GM12892 (cell line): ENCODE results near the gene SNX5.

Experiments used
- DNase-seq: peaks from one replicate; pipeline ENCODE4 v3.0.0; 2011; ENCODE audit not compliant: insufficient read length
- FAIRE-seq: peaks from 2 replicates; lab custom pipeline; 2011; peaks lifted over from hg19 to GRCh38; lab: Jason Lieb, UNC
- POLR2A ChIP-seq: IDR thresholded peaks from 2 replicates; pipeline ENCODE4 v1.6.1; 2011; ENCODE audit warnings: low read depth, low read length, control low read depth
- POLR2AphosphoS5 ChIP-seq: IDR thresholded peaks from 2 replicates; pipeline ENCODE4 v1.6.1; 2011; ENCODE audit warnings: low read depth, low read length, control low read depth
- TAF1 ChIP-seq: IDR thresholded peaks from 2 replicates; pipeline ENCODE4 v1.6.1; 2011; ENCODE audit warnings: low read depth, mild to moderate bottlenecking, control low read depth, low read length, borderline replicate concordance

SNX5 gene

DNA sequence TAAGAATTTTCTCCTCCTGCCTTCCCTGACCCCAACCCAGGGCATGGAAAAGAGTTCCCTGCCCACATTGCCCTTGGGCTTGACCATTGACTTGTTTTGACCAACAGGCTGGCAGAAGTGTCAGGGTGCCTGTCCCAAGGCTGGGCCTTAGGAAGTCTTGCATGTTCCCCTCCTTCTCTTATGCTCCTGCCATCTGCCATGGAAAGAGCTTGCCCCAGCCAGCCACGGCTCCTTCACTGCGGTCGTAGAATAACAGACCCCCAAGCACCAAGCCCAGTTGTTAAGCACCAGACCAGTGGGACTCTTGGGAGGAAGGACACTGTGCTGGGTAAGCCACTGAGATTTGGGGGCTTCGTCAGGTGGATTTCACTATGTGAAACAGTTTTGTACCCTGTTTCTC is 53.6 kb downstream of the SNX5 start:
- TF ChIP-seq TAF1, result no peak
- TF ChIP-seq POLR2AphosphoS5, result no peak
- TF ChIP-seq POLR2A, result no peak
- no peak for FAIRE-seq
- no peak for DNase-seq

DNA sequence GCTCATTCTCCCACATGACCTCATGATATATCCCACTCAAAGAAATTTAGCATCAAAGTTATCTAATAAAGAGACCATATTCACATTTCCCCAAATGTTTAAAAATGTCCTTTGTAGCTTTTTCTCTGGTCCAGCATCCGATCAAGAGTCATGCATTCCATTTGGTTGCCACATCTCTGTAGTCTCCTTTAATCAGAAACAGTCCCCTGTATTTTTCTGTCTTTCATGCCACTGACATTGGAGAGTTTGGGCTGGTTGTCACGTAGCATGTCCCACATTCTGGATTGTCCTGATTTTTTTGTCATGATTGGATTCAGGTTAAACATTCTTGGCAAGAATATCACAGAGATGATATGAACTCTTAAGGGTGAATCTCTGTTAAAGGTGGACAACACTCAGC is 55.7 kb downstream of the SNX5 start:
- DNase-seq (no peak), FAIRE-seq (no peak)
- TF ChIP-seq POLR2AphosphoS5, result no peak
- no peak for TF ChIP-seq POLR2A
- TF ChIP-seq TAF1, result no peak

DNA sequence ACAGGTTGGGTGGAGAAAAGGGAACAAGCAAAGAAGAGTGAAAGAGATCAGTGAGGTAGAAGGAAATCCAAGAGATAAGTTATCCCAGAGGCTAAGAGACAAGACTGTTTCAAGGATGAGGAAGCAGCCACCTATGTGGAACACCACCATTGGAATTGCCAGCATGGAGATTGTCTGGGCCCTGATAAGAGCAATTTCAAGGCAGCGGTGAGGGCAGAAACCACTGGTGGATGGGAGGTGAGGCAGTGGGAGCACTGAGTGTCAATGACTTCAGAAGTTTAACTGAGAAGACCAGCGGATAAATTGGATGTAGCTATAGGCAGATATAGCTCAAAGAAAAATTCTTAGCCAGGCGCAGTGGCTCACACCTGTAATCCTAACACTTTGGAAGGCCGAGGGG is 56.7 kb downstream of the SNX5 start:
- TF ChIP-seq TAF1, result no peak
- no peak for TF ChIP-seq POLR2A
- TF ChIP-seq POLR2AphosphoS5, result no peak
- no peak for DNase-seq
- no peak for FAIRE-seq

DNA sequence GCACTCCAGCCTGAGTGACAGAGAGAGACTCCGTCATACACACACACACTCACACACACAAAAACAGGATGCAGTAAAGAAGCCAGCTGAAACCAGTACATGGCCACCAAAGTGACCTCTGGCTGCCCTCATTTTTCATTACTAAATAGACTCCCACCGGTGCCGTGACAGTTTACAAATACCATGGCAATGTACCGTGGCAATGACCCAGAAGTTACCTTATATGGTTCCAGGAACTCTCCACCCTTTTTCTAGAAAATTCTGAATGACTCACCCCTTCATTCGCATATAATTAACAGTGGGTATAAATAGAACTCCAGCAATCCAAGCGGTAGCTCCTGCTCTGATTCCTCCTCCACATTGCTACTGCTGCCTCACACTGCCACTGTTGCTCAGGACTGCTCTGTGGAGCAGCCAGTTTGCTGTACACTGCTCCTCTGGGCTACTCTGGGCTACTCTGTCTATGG is 57.7 kb downstream of the SNX5 start:
- TF ChIP-seq TAF1 (no peak), POLR2A (no peak), POLR2AphosphoS5 (no peak)
- FAIRE-seq (no peak), DNase-seq (no peak)

DNA sequence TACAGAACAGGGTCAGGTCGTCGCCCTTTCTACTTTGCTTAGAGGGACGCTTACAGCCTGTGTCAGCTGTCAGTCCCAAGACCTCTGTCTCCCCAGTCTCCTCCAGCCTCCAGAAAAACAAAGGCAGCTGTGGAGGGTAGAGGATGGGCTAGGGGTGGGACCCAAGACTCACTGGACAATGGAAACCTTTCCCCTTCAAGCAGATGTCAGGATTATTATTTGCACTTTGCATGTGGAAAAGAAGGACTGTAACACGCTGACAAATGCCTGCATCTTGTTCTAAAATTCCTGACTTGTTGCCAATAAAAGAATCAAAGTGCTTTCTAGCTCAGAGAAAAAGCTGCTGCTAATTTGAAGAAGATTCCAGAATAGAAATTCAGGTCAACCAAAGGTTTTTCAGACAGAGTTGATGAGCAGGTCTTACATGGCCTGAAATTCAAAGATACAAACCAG is 58.7 kb downstream of the SNX5 start:
- TF ChIP-seq POLR2A, result no peak
- no peak for TF ChIP-seq POLR2AphosphoS5
- TF ChIP-seq TAF1, result no peak
- DNase-seq (no peak), FAIRE-seq (peak; percentile 9)

DNA sequence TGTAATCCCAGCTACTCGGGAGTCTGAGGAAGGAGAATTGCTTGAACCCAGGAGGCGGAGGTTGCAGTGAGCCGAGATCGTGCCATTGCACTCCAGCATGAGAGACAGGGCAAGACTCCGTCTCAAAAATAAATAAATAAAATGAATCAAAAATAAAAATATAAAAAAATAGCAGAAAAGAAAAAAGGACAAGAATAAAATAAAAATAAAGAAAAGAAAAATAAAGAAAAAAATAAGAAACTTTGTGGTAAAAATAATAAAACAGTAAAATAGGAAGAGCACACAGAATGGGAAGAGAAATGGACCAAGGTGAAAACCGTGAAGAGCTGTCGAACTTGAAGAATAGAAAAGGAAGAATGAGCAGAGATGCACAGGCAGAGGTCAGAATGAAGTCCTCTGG is 63.0 kb downstream of the SNX5 start:
- DNase-seq (no peak), FAIRE-seq (no peak)
- no peak for TF ChIP-seq POLR2A
- TF ChIP-seq POLR2AphosphoS5, result no peak
- no peak for TF ChIP-seq TAF1

DNA sequence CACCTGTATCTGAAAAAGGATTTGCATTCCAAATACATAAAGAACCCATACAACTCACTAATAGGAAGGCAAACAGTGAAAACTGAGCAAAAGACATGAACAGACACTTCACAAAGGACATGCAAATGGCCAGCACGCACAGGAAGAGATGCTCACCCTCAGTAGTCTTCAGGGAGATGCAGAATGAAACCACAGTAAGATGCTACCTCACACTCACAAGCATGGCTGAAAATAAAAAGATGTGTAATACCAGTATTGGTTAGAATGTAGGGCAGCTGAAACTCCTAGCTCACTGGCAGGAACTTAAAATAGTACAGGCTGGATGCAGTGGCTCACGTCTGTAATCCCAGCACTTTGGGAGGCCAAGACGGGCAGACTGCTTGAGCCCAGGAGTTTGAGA is 64.6 kb downstream of the SNX5 start:
- no peak for DNase-seq
- TF ChIP-seq TAF1 (no peak), POLR2AphosphoS5 (no peak), POLR2A (no peak)
- peak; percentile 94 for FAIRE-seq

DNA sequence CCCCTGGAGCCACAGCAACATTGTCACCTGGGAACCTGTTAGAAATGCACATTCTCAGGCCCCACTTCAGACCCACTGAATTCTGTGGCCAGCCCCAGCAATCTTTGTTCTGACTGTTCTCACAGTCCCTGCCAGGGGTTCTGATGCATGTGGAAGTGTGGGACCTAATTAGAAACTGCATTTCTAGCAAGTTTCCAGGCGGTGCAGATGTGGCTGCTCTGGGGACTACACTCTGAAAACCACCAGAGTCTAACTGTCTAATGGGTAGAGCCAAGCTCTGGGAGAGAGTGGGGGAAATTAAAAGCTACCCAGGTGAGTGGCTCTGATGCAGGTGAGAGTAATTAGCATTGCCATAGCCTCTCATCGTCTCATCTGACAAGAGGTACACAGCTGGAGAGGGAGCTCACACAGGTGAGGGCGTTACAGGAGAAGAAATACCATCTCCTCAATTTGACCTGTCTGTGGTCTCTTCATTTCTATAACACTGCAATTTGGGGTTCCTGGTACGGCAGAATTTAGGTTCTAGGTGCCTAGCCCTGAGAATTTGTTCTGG is 66.0 kb downstream of the SNX5 start:
- FAIRE-seq, result no peak
- DNase-seq, result no peak
- no peak for TF ChIP-seq TAF1
- TF ChIP-seq POLR2A, result no peak
- TF ChIP-seq POLR2AphosphoS5, result no peak

DNA sequence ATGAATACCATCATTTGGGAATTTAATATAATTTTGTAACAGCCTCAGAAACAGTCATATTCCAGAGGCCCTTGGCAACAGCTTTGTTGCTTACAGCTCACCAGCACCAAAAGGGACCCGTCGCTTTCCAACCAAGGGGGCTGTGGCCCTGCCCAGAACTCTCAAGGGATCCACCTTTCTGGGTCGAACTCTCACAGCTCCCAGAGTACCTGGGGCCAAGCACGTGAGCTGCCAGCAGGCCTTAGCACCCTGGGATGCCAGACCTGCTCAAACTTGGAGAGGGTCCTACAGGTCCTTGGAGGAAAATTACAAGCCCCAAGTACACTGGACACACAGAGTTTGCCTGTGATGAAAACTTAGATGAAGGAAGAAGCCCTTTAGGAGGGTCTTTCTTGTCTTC is 66.6 kb downstream of the SNX5 start:
- no peak for FAIRE-seq
- TF ChIP-seq TAF1 (no peak), POLR2A (no peak), POLR2AphosphoS5 (no peak)
- DNase-seq, result no peak

DNA sequence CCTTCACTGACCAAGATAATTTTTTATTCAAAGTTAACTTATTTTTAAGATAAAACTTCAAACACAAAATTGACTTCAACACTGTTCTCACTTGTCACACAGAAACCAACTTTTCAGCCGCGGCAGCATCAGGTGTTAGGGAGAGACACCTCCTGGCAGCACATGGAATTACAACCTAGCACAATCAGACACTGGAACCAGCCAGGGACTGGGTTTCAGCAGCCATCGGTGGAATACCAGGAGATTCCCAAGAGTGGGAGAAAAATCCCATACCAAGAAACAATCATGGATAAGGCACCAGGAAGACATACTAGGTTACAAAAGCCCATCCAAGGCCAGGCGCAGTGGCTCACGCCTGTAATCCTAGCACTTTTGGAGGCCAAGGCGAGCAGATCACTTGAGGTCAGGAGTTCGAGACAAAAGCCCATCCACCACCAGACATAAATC is 70.0 kb downstream of the SNX5 start:
- FAIRE-seq (peak; percentile 84), DNase-seq (no peak)
- no peak for TF ChIP-seq POLR2A
- TF ChIP-seq TAF1, result no peak
- no peak for TF ChIP-seq POLR2AphosphoS5

DNA sequence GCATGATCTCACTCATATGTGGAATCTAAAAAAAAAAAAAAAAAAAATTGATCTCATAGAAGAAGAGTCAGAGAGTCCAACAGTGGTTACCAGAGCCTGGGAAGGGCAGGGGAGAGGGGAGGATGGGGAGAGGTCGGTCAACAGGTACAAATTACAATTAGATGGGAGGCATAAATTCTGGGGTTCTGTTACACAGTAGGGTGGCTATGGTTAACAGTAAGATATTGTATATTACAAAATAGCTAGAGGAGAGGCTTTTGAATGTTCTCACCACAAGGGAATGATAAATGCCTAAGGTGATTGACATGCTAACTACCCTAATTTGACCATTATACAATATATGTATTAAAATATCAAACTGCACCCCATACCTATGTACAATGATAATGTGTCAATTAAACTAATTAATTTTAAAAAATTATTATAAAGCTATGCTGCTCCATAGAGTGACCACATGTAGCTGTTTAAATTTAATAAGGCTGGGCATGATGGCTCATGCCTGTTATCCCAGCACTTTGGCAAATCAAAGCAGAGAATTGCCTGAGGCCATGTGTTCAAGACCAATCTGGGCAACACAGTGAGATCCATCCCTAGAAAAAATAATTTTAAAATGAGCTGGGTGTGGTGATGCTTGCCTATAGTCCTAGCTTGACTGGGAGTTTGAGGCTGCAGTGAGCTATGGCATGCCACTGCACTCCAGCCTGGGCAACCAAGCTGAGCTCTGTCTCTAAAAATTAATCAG is 70.9 kb downstream of the SNX5 start:
- no peak for FAIRE-seq
- DNase-seq, result no peak

DNA sequence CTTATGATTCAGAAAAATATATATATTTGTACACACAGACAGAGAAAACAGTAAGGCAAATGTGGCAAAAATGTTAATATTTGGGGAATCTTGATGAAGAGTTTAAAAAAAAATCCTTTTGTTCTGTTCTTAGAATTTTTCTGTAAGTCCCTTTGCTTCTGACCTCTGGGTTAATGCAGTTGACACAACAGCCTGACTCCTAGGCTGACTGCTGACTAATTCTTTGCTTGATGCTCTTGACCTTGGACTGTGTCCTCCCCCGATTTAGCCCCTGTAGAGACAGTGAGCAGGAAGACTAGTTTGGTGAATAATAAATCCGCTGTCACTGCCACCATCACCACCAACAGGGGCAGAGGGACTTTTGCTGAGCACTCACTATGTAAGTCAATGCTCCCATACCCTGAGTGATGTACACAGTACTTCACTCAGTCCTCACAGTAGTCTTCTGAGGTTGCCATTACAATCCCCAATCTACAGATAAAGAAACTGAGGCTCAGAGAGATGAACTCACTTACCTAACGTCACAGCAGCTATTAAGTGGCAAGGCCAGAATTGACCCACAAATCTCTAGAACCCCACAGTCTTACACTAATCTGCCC is 71.7 kb downstream of the SNX5 start:
- DNase-seq, result no peak
- TF ChIP-seq POLR2A, result no peak
- no peak for TF ChIP-seq POLR2AphosphoS5
- TF ChIP-seq TAF1, result no peak
- peak; percentile 88 for FAIRE-seq

More for the DNA sequence above, 70.9 kb downstream of the SNX5 start:
- TF ChIP-seq TAF1, result no peak
